Stimulated activated CD4-positive, alpha-beta T cell treated with anti-CD3 and anti-CD28 coated beads, Interleukin-12 subunit alpha, Interleukin-12 subunit beta, amount 100 ng/mL, for 48 hours (primary cell): ENCODE results near the gene VARS1.
"Not testable (repeated sequence)": the region's sequence is repeated elsewhere in the genome, so short reads cannot be mapped to it uniquely, and the experiment has no call there.

Source experiments
- DNase-seq, 3 donors: peaks; one replicate each; pipeline ENCODE4 v3.0.0-alpha.2; 2020; ENCODE audit warnings: low read depth in 2 of 3, low spot score in 1 of 3

The VARS1 gene

DNA sequence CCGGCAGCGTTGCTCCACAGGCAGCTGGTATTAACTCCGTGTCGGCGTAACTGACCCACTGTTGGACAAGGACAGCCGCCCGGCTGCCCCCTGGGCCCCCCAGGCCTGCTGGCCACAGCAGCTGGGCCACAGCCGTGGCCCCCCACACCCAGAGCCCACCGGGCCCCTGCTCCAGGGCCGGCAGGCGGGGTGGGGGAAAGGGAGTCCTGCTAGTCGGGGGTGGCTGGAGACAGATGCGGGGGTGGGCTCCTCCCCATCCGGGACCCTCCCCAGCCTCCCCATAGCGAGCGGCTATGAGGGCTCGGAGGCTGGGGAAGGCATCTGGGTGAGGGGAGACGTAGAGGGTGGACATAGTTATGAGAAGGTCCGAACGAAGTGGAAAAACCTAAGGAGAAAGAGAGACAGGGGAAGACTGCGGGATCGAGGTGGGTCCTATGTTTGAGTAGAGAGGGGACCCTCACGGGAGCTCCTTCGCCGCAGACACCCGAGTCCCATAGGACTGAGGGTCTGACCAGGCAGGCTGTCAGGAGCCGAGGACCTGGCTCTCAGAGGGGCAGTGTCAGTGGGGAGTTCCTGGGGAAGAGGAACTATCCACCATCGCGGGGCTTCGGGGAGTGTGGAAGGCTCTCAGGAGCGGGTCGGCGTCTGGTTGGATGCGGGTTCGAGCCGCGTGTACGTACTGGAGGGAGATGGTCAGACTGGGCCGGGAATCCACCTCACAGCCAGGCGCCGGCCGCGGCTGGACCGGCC is 511 bp downstream of the VARS1 start:
- no peak for DNase-seq

DNA sequence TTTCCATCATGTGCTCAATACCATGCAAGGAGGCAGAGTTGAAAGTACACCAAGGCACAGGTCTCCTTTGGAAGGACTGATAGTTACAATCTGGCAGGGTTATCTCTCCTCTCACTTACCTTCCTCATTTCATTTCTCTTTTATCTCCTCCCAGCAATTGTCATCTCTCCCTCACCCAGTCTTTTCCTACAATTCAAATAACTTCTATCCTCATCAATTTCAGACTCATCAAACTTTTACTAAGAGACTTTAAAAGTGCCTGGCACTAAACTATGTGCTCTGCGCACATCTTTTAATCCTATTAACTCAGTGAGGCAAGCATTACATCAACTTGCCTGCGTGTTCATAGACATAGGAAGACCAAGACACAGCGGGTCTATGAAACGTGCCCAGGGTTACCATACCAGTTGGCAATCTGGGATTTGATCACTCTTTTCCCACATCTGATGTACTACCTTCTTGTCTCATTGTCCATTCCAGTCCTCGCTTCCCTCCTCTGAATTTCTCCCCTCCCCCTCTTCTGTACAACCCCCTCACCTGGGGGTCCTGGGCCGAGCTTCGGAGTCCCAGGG is 1.2 kb downstream of the VARS1 start:
- DNase-seq = no peak

DNA sequence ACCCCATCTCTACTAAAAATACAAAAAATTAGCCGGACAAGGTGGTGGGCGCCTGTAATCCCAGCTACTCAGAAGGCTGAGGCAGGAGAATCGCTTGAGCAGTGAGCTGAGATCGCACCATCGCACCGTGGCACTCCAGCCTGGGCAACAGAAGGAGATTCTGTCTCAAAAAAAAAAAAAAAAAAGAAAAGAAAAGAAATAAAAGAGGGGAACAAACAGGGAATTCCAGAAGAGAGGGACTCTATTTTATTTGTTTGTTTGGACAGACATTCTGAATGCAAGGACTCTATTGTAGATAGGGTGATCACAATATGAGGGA is 1.7 kb downstream of the VARS1 start:
- not testable (repeated sequence) for DNase-seq

DNA sequence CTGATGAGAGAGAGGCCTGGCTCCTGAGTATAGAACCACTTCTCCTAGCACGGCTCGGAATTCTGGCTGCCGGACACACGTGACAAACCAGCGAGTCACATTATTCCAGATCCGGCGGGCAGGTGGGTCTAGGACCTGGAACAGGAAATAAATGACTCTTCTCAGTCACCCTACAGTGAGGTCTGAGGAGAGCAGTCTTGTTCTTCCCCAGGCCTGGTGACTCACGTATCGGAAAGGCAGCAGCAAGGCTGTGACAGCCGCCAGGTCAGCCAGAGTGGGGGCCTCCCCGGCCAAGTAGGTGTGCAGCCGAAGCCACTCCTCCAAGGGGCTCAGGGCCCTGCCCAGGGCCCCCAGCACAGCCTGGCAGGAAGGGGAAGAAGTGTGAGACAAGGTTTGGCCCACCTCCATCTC is 2.8 kb downstream of the VARS1 start:
- DNase-seq = no peak

DNA sequence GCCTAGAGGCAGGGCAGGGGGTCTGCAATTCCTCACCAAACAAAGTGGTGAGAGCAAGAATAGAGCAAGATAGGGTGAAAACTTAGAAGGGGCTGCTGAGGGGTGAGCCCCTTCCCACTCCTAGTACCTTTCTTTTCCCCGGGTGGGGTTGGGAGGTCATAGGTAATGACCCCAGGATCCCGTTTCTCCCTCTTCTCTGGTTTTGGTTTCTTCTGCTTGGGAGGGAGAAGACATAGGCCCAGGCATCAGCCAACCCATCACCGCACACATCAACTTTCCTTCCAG is 3.5 kb downstream of the VARS1 start:
- no peak for DNase-seq

DNA sequence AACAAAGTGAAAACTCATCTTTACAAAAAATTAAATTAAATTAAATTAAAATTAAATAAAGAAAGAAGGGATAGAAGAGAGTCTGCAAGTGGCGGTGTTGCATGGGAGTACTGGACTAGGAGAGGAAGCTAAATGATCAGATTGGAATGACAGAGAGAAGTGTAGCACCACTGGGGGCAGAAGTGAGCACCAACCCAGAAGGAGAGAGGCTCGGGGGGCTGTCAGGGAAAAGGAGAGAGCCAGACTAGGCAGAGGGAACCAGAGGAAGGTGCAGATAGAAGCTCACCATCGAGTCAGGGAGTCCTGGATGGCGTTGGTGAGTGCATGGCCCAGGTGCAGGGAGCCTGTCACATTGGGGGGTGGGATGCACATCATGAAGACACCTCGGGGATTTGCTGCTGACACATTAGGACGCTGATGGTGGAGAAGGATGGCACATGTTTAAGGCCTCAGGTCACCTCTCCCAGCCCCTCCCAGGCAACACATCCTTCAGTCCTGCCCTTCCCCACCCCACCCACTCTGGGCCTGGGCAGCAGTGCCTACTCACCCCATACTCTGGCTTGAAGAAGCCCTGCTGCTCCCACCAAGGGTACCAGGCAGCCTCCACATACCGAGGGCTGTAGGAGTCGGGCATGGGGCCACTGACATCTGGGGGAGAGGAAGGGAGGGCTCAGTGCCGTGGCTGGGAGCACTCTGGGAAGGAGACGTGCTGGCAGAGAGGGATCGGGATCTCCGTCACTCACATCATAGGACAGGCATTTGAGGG is 4.0 kb downstream of the VARS1 start:
- DNase-seq = no peak

DNA sequence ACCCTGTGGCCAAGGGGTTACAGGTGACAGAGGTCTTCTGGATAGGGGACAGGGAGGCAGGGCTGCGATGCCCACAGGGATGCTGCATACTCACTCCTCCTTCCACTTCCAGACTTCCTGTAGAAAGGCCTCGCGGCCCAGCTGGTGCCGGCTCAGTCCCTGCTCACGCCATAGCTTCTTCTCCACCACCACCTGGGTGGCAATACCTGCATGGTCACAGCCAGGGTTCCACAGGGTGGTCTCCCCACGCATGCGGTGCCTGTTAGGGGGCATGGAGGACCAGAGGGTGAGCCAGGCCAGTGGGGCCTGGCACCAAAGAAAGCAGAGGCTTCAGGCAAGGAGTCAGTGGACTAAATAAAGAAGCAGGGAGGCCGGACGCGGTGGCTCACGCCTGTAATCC is 10.1 kb downstream of the VARS1 start:
- DNase-seq = no peak

DNA sequence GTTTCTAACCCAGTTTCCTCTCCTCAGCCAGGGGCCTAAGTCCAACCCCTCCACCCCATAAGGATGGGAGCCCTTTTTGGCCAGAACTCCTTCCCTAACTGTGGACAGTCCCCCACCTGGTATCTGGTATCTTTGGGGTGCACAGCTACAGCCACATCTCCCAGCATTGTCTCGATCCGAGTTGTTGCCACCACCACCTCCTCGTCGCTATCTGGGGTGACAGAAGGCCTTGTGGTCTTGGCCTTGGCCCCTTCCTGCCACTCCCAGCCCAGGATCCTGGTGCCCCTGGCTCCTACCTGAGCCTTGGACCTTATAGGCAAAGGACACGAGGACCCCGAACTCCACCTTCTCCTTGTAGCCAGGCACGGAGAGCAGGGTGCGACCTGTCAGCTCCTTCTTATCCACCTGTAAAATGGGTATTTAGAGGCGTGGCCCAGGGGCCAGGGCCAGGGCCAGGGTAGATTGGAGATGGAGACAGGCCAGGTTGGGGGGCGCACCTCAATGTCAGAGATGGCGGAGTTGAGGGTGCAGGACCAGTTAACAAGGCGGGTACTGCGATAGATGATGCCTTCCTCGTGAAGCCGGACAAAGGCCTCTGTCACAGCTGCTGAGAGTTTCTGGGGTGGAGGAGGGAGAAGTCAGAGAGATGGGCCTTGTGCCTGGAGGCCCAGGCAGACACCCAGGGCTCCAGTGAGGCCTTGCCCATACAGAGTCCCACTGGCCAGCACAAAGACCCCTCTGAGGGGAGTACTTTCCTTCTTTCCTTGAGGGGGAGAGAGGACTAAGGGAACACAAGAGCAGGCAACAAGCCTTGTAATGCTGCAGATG is 11.2 kb downstream of the VARS1 start:
- DNase-seq = no peak

DNA sequence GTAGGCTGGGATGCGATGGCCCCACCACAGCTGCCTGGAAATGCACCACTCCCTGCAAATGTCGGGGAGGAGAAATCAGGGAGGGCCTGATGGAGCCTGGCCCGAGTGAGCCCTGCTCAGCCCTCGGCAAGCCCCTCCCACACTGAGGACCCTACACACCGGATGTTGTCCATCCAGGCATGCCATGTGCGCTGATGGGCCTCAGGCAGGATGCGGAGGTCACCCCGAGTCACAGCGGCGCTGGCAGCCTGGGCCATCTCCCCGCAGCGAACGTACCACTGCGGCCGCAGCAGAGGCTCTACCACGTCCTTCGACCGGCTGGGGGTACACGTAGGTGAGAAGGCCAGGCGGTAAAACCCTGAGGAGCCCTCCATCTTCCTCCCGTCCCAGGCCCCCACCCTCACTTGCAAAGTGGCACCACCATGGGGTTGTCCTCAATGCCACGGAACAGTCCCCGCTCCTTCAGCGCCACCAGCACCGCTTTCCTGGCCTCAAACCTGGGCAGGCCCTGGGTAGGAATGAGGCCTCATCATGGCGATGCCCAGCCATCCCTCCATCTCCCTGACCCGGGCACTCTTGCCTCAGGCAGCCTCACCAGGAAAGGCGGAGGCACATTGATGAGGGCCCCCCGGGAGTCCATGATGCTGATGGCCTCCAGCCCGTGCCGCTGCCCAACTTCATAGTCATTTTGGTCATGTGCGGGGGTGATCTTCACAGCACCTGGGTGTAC is 13.3 kb downstream of the VARS1 start:
- no peak for DNase-seq

DNA sequence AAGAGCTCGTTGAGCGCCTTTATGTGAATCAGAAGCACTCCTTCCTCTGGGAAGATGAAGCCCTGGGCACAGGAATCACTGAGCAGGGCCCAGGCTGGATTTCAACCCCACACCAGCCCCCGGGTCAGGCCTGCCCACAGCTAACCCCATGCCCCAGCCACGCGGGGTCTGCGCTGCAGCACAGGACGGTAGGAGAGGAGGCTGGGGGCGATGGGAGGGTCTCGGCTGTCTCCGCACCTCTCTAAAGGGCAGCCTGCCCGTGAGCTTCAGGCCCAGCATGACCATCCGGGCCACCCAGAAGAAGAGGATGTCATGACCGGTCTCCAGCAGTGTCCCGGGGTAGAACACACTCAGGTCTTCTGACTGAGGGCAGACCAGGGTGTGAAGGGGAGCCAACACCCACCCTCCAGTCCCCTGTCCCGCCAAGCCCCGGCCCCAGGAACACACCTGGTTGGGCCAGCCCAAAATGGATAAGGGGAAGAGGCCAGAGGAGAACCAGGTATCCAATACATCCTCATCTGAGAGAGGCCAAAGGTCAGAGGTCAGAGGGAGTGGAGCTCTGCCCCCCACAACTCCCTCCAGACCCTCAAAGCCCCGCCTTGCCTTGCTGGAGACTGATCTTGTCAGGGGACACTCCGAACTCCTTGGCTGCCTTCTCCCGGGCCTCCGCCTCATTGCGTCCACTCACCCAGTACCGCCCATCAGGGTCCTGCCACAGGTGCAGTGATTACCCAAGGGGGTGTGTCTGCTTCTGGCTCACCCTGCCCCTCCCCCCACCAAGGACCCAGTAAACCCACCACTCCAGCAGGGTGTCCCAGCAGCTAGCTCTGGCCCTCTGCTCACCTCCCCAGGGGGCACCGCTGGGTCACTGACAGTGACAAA is 14.1 kb downstream of the VARS1 start:
- DNase-seq = no peak

DNA sequence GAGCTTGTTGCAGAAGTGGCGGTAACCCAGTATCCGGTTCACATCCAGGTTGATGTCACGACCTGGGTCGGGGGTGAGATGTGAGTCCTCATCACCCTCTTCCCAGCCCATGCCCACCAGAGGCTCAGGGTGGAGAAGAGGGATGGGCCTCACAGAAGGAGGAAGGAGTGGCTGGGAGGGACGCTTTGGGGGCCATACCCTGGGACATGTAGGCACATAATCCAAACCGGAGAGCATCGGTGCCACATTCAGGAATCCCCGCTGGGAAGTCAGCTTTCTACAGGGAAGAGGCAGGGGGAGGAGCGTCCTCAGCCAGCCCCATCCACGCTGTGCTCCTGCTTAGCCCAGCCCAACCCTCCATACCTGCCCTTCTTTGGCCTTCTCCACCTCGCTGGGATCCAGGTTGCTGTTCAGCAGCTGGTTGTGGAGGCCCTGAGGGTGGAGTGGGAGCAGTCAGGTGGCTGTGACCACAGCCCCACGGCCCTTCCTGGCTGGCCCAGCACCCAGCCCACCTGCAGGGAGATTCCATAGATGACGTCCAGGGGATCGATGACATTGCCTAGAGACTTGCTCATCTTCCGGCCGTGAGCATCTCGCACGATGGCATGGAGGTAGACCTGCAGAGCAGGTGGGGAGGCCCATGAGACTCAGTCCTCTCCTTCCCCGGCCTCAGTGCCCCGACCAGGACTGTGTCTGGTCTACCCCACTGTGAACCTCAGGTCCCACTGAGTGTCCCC is 14.9 kb downstream of the VARS1 start:
- no peak for DNase-seq

DNA sequence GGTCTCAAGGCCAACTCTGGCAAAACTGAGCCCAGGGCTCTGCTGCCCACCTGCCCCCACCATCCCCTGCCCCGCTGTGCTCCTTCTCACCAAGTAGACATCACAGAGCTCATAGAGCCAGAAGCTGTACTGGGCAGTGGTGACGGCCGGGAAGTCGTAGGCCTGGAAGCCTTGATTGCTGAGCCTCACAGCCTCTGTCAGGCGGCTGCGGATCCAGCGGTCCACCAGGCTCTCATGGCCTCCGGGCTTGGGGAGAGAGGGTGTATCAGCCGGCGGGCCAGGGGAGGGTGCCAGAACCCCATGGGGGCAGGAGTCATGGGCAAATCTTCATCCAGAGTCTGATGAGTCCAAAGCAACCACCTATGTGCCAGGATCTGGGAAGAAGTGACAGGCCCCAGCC is 15.6 kb downstream of the VARS1 start:
- no peak for DNase-seq

DNA sequence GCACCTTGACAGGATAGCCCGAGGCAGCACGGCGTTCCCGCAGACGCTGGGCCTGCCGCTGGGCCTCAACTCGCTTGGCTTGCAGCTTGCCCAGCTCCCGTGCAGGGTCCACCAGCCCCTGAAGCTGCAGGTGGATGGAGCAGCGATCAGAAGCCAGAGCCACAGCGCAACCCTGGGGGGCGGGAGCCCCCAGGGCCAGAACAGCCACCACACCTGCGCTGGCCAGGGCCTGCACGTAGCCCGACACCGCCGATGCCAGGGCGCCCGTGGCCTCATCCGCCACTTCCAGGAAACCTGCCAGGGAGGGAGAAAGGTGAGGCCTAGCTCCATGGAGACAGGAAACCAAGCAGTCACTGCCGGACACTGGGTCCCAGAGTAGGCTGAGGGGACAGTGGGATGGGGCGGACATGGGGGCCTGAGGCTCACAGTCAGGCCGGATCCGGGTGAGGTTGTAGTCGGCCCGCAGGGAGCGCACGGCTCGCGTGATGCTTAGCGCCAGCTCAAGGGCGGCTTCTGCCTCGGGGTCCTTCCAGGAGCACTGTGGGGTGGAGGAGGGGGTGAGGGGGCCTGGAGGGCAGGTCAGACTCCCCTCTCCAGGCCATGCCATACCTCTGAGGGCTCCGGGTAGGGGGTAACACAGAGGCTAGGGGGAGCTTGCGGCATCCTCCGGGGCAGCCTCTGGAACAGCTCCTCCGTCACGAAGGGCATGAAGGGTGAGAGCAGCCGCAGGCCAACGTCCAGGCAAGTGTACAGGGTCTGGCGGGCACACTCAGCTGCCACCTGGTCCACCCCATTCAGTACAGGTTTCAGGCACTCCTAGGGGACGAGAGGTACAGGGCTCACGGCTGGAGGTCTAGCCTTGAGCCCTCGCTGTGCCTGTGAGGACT is 16.3 kb downstream of the VARS1 start:
- no peak for DNase-seq

DNA sequence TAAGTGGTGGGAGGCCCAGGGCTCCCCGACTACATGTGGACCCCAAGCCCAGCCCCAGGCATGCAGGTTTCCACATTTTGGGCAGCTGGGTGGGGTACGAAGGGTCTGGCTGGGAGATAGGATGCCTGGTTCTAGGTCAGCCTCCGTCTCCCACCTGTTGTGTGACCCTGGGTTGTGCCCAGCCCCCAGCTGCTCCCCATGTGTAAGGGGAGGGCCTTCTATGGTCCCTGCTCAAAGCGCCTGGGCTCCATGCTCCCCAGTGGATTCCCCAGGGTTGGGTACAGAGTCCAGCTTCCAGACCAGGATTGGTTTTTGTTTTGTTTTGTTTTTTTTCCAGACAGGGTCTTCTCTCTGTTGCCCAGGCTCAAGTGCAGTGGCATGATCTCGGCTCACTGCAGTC is 17.4 kb downstream of the VARS1 start:
- DNase-seq = no peak

DNA sequence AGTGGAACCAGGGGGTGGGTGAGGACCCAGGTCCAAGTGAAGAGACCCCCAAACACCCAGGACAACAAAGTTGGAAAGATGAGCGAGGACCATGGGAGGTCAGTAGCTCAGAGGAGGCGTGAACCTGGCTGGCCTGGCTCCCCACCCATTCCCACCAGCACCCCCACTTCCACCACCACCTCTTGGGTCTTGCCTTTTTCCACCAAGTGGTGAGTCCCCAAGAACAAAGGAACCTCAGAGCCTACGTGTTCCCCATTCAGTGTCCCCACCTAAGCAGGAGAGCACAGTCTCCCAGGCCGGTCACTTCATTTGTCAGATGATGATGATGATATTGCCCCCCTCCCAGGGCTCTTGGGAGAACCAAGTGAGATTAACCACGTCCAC is 17.9 kb downstream of the VARS1 start:
- no peak for DNase-seq

DNA sequence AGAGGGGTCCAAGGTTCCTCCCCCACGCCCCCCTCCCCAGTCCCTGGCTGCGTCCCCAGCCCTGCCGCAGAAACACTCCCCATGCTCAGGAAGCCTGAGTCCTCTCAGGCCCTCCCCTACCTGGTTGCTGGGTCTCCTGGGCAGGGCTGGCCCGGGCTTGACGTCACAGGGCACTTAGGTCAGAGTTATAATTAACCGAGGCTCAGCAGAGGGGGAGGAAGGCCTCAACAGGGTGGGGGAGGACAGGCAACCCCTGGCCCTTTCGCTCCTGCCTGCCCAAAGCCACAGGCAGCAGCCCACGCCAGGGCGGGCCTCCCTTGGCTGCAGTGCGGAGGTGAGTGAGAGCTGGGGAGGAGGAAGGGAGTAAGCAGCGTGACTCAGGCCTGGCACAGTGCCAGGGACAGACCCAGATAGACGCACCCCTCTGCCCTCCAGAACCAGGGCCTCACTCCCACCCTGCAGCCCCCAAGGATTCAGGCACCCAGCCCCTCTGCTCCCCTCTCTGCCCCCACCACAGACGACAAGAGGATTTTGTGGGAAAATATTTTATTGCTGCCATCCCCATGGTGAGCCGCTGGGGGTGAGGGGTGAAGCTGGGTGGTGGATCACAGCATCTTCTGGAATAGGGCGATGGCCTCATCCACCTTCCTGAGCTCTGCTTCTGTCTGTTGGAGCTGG is 18.4 kb downstream of the VARS1 start, which contains the start of gene VWA7:
Gene VWA7, minus strand, starts transcription at position 340 of the 678 bp plus-strand sequence. CDS start 549 bp downstream, outside the sequence.
- peak; percentile 69 to 72 (median 69) for DNase-seq

DNA sequence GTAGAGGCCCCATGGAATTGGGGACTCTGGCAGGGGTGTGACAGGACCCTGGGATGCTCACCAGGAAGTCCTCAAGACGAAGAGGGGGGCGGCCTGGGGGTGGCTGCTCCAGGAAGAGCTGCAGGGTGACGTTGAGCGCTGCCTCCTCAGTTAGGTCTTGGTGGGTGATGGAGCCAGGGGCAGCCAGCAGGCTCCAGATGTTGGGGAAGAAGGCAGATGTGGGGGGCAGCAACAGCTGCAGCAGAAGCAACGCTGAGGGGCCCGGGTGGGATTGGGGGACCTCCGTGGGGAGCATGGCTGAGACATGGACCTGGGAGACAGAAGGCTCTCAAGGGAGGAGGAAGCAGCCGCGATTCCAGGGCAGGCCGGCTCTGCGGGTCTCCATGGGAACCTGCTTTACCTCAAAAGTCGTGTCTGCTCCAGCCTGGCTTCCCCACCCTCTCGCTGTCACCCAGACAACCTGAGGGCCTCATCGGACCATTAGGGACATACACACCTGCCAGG is 19.0 kb downstream of the VARS1 start:
- no peak for DNase-seq
